ENCODE results near the gene CORO2B. TPM values are rescaled to one million over a fixed set of nuclear protein-coding genes. Genes with fewer than 3 reads are reported as not detected.
"Not testable (repeated sequence)": the region's sequence is repeated elsewhere in the genome, so short reads cannot be mapped to it uniquely, and the experiment has no call there.

The CORO2B gene
- total and polyA plus RNA-seq, 10 donors = 0.93 to 8.8 (median 3.6) TPM

DNA sequence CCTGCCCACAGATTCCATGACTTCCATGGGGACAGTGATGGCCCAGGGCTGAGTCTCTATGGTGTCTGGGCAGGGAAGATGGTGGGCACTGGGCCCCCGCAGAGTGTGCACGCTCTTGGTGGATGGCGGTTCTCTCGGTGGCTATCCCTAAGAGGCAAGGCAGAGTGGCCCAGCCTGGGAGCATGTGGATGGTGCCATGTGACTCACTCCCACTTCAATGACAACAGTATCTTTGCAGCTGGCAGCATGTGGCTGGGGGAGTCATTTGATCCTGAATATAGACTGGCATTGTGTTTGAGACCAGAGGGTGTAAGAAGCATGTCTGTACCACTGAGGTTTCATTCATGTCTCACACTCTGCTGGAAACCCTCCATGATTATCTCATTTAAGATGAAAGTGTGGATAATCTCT is 101.2 kb downstream of the CORO2B start:
- Histone ChIP-seq H3K36me3 (no peaks in the 10 kb centered on the region), H3K27ac (no peak overlapping the region), H3K9me3 (no peaks in the 10 kb centered on the region), H3K4me1 (peaks cover 2 to 9% (median 8%) of the 10 kb centered on the region in 6 donors), H3K27me3 (replicated peaks in 1 of 7) (no peaks in the 10 kb centered on the region), H3K4me3 (no peak overlapping the region)
- intact Hi-C loops (cut with DNase I; ENCODE audit: low total_unique reads) = no loop called here
- WGBS, 5 donors = 94 to 100% (median 97%) methylated on average over 4 of the region's 4 CpGs
- TF ChIP-seq POLR2AphosphoS5 (IDR thresholded peaks at IDR 0.05) (no peak), POLR2A (IDR thresholded peaks at IDR 0.05) (no peak)
- TF ChIP-seq, protein P1, sequence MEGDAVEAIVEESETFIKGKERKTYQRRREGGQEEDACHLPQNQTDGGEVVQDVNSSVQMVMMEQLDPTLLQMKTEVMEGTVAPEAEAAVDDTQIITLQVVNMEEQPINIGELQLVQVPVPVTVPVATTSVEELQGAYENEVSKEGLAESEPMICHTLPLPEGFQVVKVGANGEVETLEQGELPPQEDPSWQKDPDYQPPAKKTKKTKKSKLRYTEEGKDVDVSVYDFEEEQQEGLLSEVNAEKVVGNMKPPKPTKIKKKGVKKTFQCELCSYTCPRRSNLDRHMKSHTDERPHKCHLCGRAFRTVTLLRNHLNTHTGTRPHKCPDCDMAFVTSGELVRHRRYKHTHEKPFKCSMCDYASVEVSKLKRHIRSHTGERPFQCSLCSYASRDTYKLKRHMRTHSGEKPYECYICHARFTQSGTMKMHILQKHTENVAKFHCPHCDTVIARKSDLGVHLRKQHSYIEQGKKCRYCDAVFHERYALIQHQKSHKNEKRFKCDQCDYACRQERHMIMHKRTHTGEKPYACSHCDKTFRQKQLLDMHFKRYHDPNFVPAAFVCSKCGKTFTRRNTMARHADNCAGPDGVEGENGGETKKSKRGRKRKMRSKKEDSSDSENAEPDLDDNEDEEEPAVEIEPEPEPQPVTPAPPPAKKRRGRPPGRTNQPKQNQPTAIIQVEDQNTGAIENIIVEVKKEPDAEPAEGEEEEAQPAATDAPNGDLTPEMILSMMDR (IDR thresholded peaks at IDR 0.05 in 8 of 11, conservative IDR thresholded peaks at IDR 0.05 in 3 of 11) = no peak
- DNase-seq = no peak

DNA sequence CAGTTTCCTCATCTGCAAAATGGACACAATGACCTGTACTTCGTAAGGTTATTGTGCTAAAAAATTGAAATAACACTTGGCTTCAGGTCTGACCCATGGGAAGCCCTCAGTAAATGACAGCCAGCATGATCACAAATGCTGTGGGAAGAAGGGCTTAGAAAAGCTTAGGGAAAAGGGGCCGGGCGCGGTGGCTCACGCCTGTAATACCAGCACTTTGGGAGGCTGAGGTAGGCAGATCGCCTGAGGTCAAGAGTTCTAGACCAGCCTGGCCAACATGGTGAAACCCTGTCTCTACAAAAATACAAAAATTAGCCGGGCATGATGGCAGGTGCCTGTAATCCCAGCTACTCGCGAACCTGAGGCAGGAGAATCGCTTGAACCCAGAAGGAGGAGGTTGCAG is 102.0 kb downstream of the CORO2B start:
- not testable (repeated sequence) for H3K9me3 ChIP-seq; H3K27me3 ChIP-seq (replicated peaks in 1 of 7)

DNA sequence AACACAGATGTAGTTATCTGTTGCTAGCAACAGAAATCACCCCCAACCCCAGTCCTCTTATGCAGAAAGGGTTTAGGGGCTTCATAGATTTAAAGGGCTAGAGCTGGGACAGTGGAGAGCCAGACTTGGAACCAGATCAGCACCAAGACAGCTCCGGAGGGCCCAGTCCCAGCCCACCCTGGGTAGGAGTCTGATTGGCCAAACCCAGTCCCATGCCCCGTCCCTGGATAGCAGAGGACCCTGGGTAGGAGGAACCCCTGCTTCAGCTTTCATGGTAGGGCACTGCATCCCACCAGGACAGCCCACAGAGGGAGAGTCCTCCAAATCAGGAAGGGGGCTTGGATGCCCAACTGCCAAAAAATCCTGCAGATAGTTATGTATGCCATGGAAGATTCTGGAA is 103.0 kb downstream of the CORO2B start:
- Histone ChIP-seq H3K4me1 (no peaks in the 10 kb centered on the region), H3K27ac (no peak overlapping the region), H3K27me3 (replicated peaks in 1 of 7) (no peaks in the 10 kb centered on the region), H3K4me3 (no peak overlapping the region), H3K36me3 (no peaks in the 10 kb centered on the region), H3K9me3 (no peaks in the 10 kb centered on the region)
- 70 to 87% (median 81%) methylated on average over 2 of the region's 2 CpGs for WGBS, 5 donors
- TF ChIP-seq, protein P1 (IDR thresholded peaks at IDR 0.05 in 8 of 11, conservative IDR thresholded peaks at IDR 0.05 in 3 of 11) = no peak
- no peak for TF ChIP-seq POLR2A (IDR thresholded peaks at IDR 0.05)
- TF ChIP-seq POLR2AphosphoS5 (IDR thresholded peaks at IDR 0.05) = no peak
- DNase-seq = no peak
- intact Hi-C loops (cut with DNase I; ENCODE audit: low total_unique reads) = no loop called here

More for the DNA sequence above, 102.0 kb downstream of the CORO2B start:
- intact Hi-C loops (cut with DNase I; ENCODE audit: low total_unique reads); H3K4me3 ChIP-seq; H3K36me3 ChIP-seq; H3K4me1 ChIP-seq; H3K27ac ChIP-seq: not testable (repeated sequence)
- peak; percentile 24 for DNase-seq
- 88 to 96% (median 92%) methylated on average over 10 of the region's 10 CpGs for WGBS, 5 donors

DNA sequence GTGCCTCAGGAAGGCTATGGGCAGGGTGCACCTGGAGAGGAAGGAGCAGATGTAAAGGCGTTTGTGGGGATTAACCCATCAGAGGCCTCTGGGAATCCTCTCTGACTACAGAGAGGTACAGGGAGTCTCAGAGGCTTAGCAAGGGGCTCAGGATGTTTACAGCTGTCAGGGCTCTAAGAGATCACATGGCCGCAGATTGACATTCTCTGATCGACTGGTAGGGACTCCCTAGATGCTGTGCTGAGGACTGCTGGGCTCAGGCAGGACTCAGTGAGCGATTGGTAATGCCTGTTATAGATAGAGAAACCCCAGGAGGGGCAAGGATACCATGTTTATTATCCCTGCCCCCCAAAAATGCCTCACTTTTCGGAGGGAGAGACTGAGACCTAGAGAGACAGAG is 103.5 kb downstream of the CORO2B start:
- Histone ChIP-seq H3K27me3 (replicated peaks in 1 of 7) (no peaks in the 10 kb centered on the region), H3K4me3 (no peak overlapping the region), H3K27ac (no peak overlapping the region), H3K9me3 (no peaks in the 10 kb centered on the region), H3K4me1 (no peaks in the 10 kb centered on the region), H3K36me3 (no peaks in the 10 kb centered on the region)
- WGBS, 5 donors = 45 to 64% (median 55%) methylated on average over 5 of the region's 5 CpGs
- intact Hi-C loops (cut with DNase I; ENCODE audit: low total_unique reads) = no loop called here
- TF ChIP-seq POLR2AphosphoS5 (IDR thresholded peaks at IDR 0.05) (no peak), POLR2A (IDR thresholded peaks at IDR 0.05) (no peak)
- TF ChIP-seq, protein P1 (IDR thresholded peaks at IDR 0.05 in 8 of 11, conservative IDR thresholded peaks at IDR 0.05 in 3 of 11) = no peak
- DNase-seq = no peak

DNA sequence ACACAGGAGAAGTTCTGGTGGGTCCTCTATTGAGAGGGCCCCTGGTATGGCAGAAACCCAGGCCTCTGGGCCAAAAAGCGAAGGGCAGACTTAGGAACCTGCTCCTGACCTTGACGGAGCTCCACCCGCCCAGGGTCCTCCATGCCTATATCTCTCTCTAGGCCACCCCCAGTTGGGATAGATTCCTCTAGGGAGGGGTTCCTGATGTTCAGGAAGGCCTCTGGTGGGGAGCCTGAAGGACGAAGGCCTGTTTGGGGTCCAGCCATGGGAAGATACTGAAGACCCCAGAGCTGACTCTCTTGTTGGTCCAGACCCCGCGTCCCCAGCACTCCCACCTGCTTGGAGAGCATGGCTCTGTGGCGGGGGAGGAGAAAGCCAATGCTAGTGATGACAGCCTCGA is 104.2 kb downstream of the CORO2B start:
- 87 to 93% (median 90%) methylated on average over 5 to 8 of the region's 8 CpGs for WGBS, 5 donors
- Histone ChIP-seq H3K9me3 (no peaks in the 10 kb centered on the region), H3K4me3 (no peak overlapping the region), H3K27me3 (replicated peaks in 1 of 7) (no peaks in the 10 kb centered on the region), H3K4me1 (no peaks in the 10 kb centered on the region), H3K27ac (no peak overlapping the region), H3K36me3 (no peaks in the 10 kb centered on the region)
- intact Hi-C loops (cut with DNase I; ENCODE audit: low total_unique reads) = no loop called here
- TF ChIP-seq POLR2AphosphoS5 (IDR thresholded peaks at IDR 0.05) = no peak
- TF ChIP-seq, protein P1 (IDR thresholded peaks at IDR 0.05 in 8 of 11, conservative IDR thresholded peaks at IDR 0.05 in 3 of 11) = no peak
- TF ChIP-seq POLR2A (IDR thresholded peaks at IDR 0.05) = no peak
- DNase-seq = peak; percentile 63
